ENCODE data around the gene CFAP65. TPM values are rescaled to one million over a fixed set of nuclear protein-coding genes. Genes with fewer than 3 reads are reported as not detected.

The CFAP65 gene
- total and polyA plus RNA-seq, 2 of the 4 experiments (the other 2 are of a cell fraction), result not detected

- DNase-seq (no peak), ATAC-seq (ENCODE audit: low read depth) (no peak)
- ChIA-PET CTCF (interaction anchor here (1.5 kb wide), 1 partner anchor 12 kb away, joined by 5 read pairs; no protein-coding TSS in a partner anchor), POLR2A (ENCODE audit: unreplicated experiment) (no interaction called here)
- Histone ChIP-seq H2AK5ac (ENCODE audit: low read depth, low read length) (no peak overlapping the region), H4K91ac (ENCODE audit: insufficient read depth, low read depth, low read length) (no peak overlapping the region), H3K18ac (ENCODE audit: low read depth, low read length) (no peak overlapping the region), H3K9ac (ENCODE audit: low read depth, low read length) (no peak overlapping the region), H3K36me3 (ENCODE audit: control insufficient read depth, insufficient read depth, low read length) (no peaks in the 10 kb centered on the region), H3K4me1 (ENCODE audit: control insufficient read depth, insufficient read depth, low read length) (no peaks in the 10 kb centered on the region; the same call in 1 of the 2 replicates), H3K14ac (replicated peaks; ENCODE audit: low read depth, low read length) (no peak overlapping the region), H2BK5ac (ENCODE audit: low read depth, low read length, poor library complexity, severe bottlenecking) (no peak overlapping the region), H3K23ac (ENCODE audit: low read depth, low read length) (no peak overlapping the region), H3K56ac (ENCODE audit: extremely low read depth, insufficient read depth, low read length) (no peak overlapping the region), H2BK15ac (ENCODE audit: low read depth, low read length) (no peak overlapping the region), H2AK9ac (replicated peaks; ENCODE audit: low read depth, low read length, poor library complexity) (no peak overlapping the region), H2AFZ (replicated peaks; ENCODE audit: low read length, poor library complexity) (no peak overlapping the region), H3K4me3 (ENCODE audit: insufficient read depth, low read depth, low read length) (no peak overlapping the region), H4K8ac (ENCODE audit: low read depth in 2 of 2, low read length in 2 of 2) (no peak overlapping the region), H4K20me1 (ENCODE audit: insufficient read depth, low read length) (no peaks in the 10 kb centered on the region; the same call in 1 of the 2 replicates), H3K9me1 (ENCODE audit: insufficient read depth, low read length) (peaks cover 3% of the 10 kb centered on the region; the same call in 1 of the 2 replicates), H3K27ac (ENCODE audit: insufficient read depth, low read length) (no peak overlapping the region), H3K27me3 (ENCODE audit: control insufficient read depth, insufficient read depth, low read length) (peaks cover 93% of the 10 kb centered on the region), H3K4me2 (ENCODE audit: low read depth, low read length) (no peak overlapping the region), H3K79me1 (ENCODE audit: low read depth in 1 of 2, low read length in 2 of 2) (no peaks in the 10 kb centered on the region), H3K4ac (ENCODE audit: low read depth, low read length) (no peak overlapping the region), H2BK120ac (ENCODE audit: low read depth, low read length) (no peak overlapping the region), H2BK20ac (ENCODE audit: low read depth, low read length) (no peak overlapping the region), H3K9me3 (ENCODE audit: control insufficient read depth, insufficient read depth, low read length) (no peaks in the 10 kb centered on the region), H4K5ac (ENCODE audit: low read depth, low read length) (no peak overlapping the region)
- 0% methylated on average over 1 of the region's 7 CpGs; no CpG with 5 or more reads in 1 of the 2 experiments for WGBS, 2 experiments (ENCODE audit: extremely low coverage in 2 of 2, insufficient read length in 1 of 2)
- BruUV-seq (replicated peaks), result no TSS peak
- TF ChIP-seq CTCF (conservative IDR thresholded peaks at IDR 0.05; ENCODE audit: low read depth, low read length), result no peak
- TF ChIP-seq RAD21 (IDR thresholded peaks at IDR 0.05; ENCODE audit: low read length), result no peak
- no peak for TF ChIP-seq MAZ (IDR thresholded peaks at IDR 0.05; ENCODE audit: borderline replicate concordance, low read depth, low read length)
- TF ChIP-seq FOS (IDR thresholded peaks at IDR 0.05; ENCODE audit: low read depth, low read length), result no peak
- intact Hi-C loops (cut with micrococcal nuclease), result no loop called here
- dilution Hi-C loops (cut with HindIII; ENCODE audit: low sequenced_read_pairs, unreplicated experiment), result no loop called here
- in situ Hi-C loops (cut with MboI; ENCODE audit: low sequenced_read_pairs), result no loop called here
Measured at GRCh38 chr2:218992196-218992595, 49.1 kb downstream of the CFAP65 start.

Measured in IMR-90 (cell line).